ENCODE measurements around the gene ZSWIM6. TPM values are rescaled to one million over a fixed set of nuclear protein-coding genes. Genes with fewer than 3 reads are reported as not detected.

Gene ZSWIM6
- total RNA-seq, 2 donors from 2014 or later = 7.8 to 9.8 TPM

DNA sequence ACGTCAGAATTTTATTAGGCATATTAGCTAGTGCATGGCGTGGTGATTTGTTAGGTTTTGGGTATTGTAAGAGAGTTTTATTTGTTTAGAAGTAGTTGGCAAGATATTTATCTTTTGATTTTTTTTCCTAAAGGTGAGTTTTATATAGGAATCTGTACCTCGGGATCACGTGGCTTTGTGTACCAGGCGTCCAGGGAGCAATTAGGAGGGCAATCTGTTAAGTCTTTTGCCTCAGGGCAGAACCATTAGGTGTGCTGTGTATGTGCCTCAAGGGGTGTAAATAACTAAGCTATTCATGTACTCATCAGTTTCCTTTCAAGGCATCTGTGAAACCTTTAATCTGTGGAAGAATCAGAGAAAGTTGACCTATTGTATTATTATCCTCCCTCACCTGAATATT, 39.4 kb downstream of the ZSWIM6 start:
- no peaks in the 10 kb centered on the region for H3K9me3 Mint-ChIP-seq
- ATAC-seq = no peak
- DNase-seq (ENCODE audit: low spot score) = no peak
- H3K36me3 Mint-ChIP-seq = peaks cover 7% of the 10 kb centered on the region
- no peak overlapping the region for H3K4me3 Mint-ChIP-seq
- no peaks in the 10 kb centered on the region for H3K27me3 Mint-ChIP-seq
- H3K27ac Mint-ChIP-seq = no peak overlapping the region
- peaks cover 6 to 13% of the 10 kb centered on the region in 2 donors for H3K4me1 Mint-ChIP-seq (ENCODE audit: low read depth in 2 of 2)

DNA sequence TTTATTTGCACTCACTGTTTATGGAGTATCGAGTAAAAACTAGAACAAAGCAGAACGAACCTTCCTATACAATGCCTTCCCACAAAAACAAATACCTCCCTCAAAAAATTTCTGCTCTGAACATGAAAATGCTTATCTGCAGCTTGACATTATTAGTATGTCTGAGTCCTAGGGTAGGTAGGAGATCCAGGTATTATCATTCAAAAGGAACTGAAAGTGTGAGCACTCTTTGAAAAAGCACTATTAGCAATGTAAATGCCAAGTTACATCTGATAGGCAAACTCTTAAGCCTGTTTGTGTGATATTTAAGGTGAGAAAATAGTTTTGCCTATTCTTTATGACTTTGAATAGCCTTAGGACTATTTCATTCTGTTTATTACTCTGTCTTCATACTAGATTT, 47.6 kb downstream of the ZSWIM6 start:
- no peak for ATAC-seq
- Mint-ChIP-seq H3K4me3 (no peak overlapping the region), H3K9me3 (no peaks in the 10 kb centered on the region), H3K27ac (no peak overlapping the region), H3K27me3 (no peaks in the 10 kb centered on the region), H3K36me3 (peaks cover 7% of the 10 kb centered on the region), H3K4me1 (ENCODE audit: low read depth in 2 of 2) (peaks cover 0 to 6% of the 10 kb centered on the region in 2 donors)
- DNase-seq (ENCODE audit: low spot score) = no peak

DNA sequence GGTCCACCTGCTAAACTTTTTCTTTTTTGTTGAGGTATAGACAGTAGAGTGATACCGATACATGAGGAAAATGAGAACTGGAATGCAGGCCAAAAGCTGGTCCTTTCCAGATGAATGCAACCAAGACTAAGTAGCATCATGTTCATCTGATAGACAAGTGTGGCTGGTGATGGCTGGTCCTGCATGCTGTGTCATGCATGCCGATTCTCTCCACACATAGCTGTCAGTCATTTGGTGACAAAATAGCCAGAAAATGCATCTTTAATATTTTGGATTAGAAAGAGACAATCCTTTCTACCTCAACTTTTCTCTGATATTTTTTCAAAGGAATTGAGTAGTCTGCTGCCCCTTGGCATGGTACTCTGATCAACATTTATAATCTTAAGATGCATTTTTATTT, 49.9 kb downstream of the ZSWIM6 start:
- H3K9me3 Mint-ChIP-seq = no peaks in the 10 kb centered on the region
- H3K27ac Mint-ChIP-seq = no peak overlapping the region
- DNase-seq (ENCODE audit: low spot score) (no peak), ATAC-seq (no peak)
- no peaks in the 10 kb centered on the region for H3K27me3 Mint-ChIP-seq
- no peak overlapping the region for H3K4me3 Mint-ChIP-seq
- H3K4me1 Mint-ChIP-seq (ENCODE audit: low read depth in 2 of 2) = peaks cover 6 to 12% of the 10 kb centered on the region in 2 donors
- no peaks in the 10 kb centered on the region for H3K36me3 Mint-ChIP-seq

DNA sequence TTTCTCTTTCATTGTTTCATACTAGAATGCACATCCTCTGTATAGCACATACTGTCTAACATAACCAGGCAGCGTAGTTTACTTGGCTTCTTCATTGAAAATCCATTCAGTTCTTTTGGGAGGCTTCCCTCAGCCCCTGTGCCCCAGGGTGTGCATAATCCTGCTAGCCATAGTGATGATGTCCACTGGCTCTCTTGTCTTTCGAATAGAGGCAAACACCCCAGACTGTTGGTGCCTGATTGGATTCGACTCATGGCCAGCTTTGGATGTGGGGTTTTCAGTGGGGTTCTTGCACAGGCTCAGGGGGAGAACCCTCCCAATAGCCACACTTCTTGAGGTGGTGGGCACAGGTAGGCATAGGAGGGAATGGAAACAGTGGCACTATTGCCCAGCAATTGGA, 53.6 kb downstream of the ZSWIM6 start:
- Mint-ChIP-seq H3K4me1 (ENCODE audit: low read depth in 2 of 2) (peaks cover 11 to 12% of the 10 kb centered on the region in 2 donors), H3K9me3 (no peaks in the 10 kb centered on the region), H3K4me3 (no peak overlapping the region), H3K27me3 (no peaks in the 10 kb centered on the region), H3K36me3 (no peaks in the 10 kb centered on the region), H3K27ac (no peak overlapping the region)
- DNase-seq (ENCODE audit: low spot score) = no peak
- ATAC-seq = no peak

DNA sequence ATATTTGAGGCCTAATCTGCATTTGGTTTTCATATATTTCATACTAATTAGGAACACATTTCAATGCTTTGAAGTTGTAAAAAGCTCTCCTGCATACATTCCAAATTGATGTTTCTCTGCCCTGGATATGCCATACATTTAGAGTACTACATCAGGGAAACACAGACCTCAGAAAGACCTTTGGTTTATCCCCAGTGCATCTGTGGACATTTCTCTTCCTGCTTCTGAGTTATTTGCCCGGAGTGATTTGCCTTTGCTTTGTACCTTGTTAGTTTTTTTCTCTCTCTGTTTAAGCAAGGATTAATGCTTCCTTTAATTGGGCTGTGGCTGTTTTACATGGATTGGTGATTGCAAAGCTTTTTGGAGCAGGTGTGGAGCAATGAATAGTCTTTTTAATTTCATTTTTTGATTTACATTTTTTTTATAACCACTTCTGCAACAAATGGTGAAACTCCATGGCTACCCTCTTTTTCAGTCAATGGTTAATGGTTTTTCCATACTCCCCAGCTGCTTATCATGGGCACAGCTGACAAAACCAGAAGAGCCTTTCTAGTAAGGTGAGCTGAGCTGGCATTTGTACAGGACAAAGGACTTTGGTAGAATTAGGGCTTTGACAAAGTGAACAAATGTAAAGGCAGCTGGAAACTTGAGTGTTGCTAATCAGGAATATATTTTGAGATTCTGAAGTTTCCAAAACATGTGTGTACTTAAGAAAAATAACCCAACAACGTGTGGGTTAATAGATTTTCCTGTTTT, 54.2 kb downstream of the ZSWIM6 start:
- H3K4me1 Mint-ChIP-seq (ENCODE audit: low read depth in 2 of 2) = peaks cover 12% of the 10 kb centered on the region in 2 donors
- H3K27me3 Mint-ChIP-seq = no peaks in the 10 kb centered on the region
- no peak overlapping the region for H3K4me3 Mint-ChIP-seq
- H3K27ac Mint-ChIP-seq = no peak overlapping the region
- no peaks in the 10 kb centered on the region for H3K9me3 Mint-ChIP-seq
- DNase-seq (ENCODE audit: low spot score) (no peak), ATAC-seq (no peak)
- H3K36me3 Mint-ChIP-seq = no peaks in the 10 kb centered on the region

DNA sequence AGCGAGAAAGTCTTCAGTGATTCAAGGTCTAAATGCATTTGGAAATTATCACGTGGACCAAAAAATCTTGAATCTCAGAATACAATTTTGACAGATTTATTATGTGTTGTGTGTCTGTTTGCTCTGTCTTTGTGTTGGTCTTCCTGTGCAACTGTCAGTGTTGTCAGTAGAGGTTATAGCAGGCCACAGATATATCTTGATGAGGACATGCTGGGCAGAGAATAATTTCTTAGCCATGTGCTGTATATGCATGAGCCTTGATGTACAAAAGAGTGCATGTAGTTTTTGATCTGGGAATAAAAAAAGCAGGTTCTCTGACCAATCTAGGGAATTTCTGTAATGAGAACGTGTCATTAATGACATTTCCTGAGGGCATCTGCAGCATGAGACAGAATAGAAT, 57.6 kb downstream of the ZSWIM6 start:
- Mint-ChIP-seq H3K27me3 (no peaks in the 10 kb centered on the region), H3K4me3 (no peak overlapping the region), H3K27ac (no peak overlapping the region), H3K36me3 (no peaks in the 10 kb centered on the region), H3K9me3 (no peaks in the 10 kb centered on the region), H3K4me1 (ENCODE audit: low read depth in 2 of 2) (peaks cover 11 to 19% of the 10 kb centered on the region in 2 donors)
- DNase-seq (ENCODE audit: low spot score) = no peak
- no peak for ATAC-seq

DNA sequence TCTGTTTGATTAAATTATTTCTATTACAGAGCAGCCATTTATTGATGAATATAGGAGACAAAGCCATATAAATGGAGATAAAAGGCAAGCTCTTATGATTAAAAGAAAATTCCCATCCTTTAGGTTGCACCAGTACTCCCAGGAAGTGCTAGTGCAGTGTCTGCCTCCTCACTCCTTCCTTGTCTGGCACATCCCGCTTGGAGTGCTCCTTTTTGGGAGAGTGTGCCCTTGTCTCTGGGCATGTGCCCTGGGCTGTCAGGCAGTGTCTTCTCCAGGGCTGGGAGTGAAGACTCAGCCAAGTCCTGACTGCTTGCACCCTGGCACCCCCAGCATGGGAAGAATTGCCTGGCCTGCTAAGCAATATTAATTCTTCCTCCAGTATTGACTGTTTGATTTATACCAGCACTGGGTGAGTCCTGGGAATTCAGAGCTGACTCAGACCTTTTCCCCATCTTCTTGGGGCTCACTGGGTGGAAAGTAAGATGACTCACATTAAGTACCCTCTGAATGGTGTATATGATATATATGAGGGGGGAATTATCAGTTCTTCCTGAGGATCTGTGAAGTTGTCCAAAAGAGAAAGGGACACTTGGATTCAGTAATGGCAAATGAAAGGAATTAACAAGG, 62.1 kb downstream of the ZSWIM6 start:
- H3K27me3 Mint-ChIP-seq = no peaks in the 10 kb centered on the region
- no peak overlapping the region for H3K27ac Mint-ChIP-seq
- no peak for DNase-seq (ENCODE audit: low spot score)
- no peak for ATAC-seq
- H3K36me3 Mint-ChIP-seq = no peaks in the 10 kb centered on the region
- no peak overlapping the region for H3K4me3 Mint-ChIP-seq
- H3K9me3 Mint-ChIP-seq = no peaks in the 10 kb centered on the region
- peaks cover 11 to 12% of the 10 kb centered on the region in 2 donors for H3K4me1 Mint-ChIP-seq (ENCODE audit: low read depth in 2 of 2)

DNA sequence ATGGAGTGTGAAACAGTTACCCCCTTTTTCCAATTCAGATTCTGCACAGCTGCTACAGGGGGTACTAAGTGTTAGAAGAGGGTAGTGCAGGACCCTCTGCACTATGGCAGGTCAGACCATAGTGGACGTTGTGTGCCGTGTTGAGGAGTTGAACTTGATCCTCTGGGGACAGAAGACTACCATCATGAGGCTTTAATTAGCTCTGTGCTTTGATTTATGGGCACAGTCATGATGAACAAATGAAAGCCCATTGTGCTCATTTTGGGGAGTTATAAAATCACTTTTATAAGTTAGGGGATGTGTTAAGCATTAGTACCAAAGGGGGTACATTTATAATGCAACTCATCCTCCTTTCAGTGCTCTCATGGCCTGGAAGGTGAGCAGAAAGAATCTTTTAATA, 62.7 kb downstream of the ZSWIM6 start:
- H3K9me3 Mint-ChIP-seq = no peaks in the 10 kb centered on the region
- H3K27me3 Mint-ChIP-seq = no peaks in the 10 kb centered on the region
- no peak overlapping the region for H3K4me3 Mint-ChIP-seq
- no peaks in the 10 kb centered on the region for H3K36me3 Mint-ChIP-seq
- H3K4me1 Mint-ChIP-seq (ENCODE audit: low read depth in 2 of 2) = peaks cover 9 to 12% of the 10 kb centered on the region in 2 donors
- no peak for DNase-seq (ENCODE audit: low spot score)
- H3K27ac Mint-ChIP-seq = no peak overlapping the region
- no peak for ATAC-seq

DNA sequence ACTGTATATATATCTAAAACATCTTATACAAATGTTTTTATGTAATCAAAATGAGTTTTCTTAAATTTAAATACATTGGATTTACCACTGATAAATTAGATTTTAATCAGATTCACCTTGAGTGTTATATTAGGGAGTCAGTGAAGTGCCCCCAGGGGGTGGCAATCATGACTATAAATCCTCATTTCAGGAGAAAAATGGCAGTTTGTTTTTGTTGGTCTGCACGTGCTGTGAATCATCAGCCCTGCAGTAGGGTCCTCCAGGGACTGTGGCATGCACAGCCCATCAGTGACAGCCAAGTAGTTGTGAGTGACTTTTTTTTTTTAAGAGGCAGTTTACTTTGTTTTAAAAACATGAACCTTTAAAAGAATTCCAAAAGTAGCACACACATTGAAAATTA, 65.2 kb downstream of the ZSWIM6 start:
- DNase-seq (ENCODE audit: low spot score) (no peak), ATAC-seq (no peak)
- no peaks in the 10 kb centered on the region for H3K36me3 Mint-ChIP-seq
- H3K9me3 Mint-ChIP-seq = no peaks in the 10 kb centered on the region
- no peak overlapping the region for H3K4me3 Mint-ChIP-seq
- H3K27ac Mint-ChIP-seq = no peak overlapping the region
- no peaks in the 10 kb centered on the region for H3K27me3 Mint-ChIP-seq
- peaks cover 10 to 15% of the 10 kb centered on the region in 2 donors for H3K4me1 Mint-ChIP-seq (ENCODE audit: low read depth in 2 of 2)

DNA sequence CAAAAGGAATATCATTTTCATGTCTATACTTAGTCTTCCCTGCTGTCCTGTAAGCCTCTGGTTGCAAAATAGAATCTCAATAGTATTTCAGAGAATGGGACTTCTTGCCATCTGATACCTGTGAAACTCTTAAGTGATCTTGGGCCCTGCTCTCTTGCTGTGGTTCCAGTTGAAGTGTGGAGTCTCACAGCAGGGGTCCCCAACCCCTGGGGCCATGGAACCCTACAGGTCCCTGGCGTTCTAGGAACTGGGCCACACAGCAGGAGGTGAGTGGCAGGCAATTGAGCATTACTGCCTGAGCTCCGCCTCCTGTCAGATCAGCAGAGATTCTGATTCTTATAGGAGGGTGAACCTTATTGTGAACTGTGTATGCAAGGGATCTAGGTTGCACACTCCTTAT, 65.9 kb downstream of the ZSWIM6 start:
- Mint-ChIP-seq H3K4me3 (no peak overlapping the region), H3K27me3 (no peaks in the 10 kb centered on the region), H3K4me1 (ENCODE audit: low read depth in 2 of 2) (peaks cover 10 to 18% of the 10 kb centered on the region in 2 donors), H3K27ac (no peak overlapping the region), H3K9me3 (no peaks in the 10 kb centered on the region), H3K36me3 (no peaks in the 10 kb centered on the region)
- DNase-seq (ENCODE audit: low spot score) (no peak), ATAC-seq (no peak)

DNA sequence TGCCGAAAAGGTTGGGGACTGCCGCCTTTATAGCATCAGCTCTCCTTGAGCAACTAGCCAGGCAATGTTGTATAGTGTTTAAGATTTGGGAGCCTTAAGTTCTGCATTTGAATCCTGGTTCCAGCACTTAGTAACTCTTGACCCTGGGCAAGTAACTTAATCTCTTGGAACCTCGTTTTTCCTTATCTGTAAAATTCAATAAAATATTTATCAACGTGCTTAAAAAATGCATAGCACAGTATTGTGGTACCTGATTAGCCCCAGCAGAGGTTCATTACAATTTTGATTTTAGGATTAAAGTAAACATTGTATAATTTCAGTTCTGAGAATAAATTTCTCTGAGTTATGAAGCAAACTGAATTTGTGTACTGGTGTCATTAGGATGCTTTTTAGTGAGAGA, 66.4 kb downstream of the ZSWIM6 start:
- no peak overlapping the region for H3K4me3 Mint-ChIP-seq
- DNase-seq (ENCODE audit: low spot score) (no peak), ATAC-seq (no peak)
- H3K27ac Mint-ChIP-seq = no peak overlapping the region
- no peaks in the 10 kb centered on the region for H3K27me3 Mint-ChIP-seq
- H3K36me3 Mint-ChIP-seq = no peaks in the 10 kb centered on the region
- H3K9me3 Mint-ChIP-seq = no peaks in the 10 kb centered on the region
- H3K4me1 Mint-ChIP-seq (ENCODE audit: low read depth in 2 of 2) = peaks cover 10 to 18% of the 10 kb centered on the region in 2 donors

DNA sequence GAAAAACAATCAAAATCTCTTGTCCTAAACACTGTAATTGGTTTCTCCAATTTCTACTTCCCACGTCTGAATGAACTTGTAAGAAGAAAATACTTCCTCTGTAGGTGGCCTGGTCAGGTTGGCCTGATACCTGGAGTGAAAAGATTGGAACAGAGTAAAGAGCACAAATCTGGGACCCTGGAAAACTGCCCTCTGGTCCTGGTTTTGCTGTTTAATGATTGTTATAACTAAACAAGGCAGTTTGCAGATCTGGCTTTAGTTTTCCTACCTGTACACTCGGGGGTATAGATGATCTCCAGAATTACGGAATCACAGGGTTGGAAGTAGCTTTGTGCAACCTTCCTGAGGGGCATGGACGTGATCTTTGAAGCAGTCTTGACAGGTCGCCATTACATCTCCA, 67.6 kb downstream of the ZSWIM6 start:
- Mint-ChIP-seq H3K4me3 (no peak overlapping the region), H3K9me3 (no peaks in the 10 kb centered on the region), H3K4me1 (ENCODE audit: low read depth in 2 of 2) (peaks cover 10 to 13% of the 10 kb centered on the region in 2 donors), H3K27ac (no peak overlapping the region), H3K27me3 (no peaks in the 10 kb centered on the region), H3K36me3 (no peaks in the 10 kb centered on the region)
- no peak for ATAC-seq
- no peak for DNase-seq (ENCODE audit: low spot score)

DNA sequence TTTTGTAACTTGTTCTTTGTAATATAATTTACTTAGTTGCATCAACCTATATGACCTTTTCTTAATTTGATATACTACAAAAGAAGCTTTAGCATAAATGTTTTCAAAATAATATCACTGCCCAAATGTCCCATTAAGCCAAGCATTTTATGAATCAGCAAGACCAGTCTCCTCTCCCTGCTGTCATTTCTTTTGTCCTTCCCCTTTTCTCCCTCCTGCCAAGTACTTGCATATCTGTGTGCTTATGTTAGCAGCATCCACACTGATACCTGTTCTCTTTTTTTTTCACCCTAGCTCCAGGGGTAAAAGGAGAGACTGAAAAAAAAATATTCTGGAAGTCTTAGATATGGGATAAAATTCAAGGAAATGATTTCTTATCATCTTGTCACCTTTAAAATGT, 69.7 kb downstream of the ZSWIM6 start:
- no peak overlapping the region for H3K27ac Mint-ChIP-seq

DNA sequence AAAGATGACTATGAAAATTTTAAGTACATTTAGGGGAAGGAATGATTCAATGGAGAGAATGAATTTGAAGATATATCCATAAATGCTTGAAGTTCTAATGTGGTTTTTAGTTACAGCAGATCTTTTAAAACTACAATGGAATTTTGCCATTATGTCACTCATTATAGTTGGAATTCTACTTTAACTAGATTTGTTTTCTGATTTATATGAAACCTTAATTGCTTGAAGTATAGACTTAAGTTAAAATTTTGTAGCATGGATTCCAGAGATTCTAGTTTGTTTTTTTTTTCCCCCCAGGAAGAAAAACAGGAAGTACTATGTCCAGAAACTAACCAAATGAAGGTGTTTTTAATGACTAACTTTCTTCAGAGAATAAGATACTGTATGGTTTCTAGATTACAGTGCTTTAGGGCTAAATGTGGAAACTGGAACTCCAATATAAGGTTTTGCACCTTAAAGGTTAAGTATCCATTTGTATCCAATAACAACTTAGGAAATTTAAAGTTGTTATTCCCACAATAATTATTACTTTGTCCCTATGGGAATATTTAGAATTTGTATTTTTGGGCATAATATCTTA, 70.3 kb downstream of the ZSWIM6 start:
- DNase-seq (ENCODE audit: low spot score) (no peak), ATAC-seq (no peak)
- Mint-ChIP-seq H3K36me3 (no peaks in the 10 kb centered on the region), H3K4me1 (ENCODE audit: low read depth in 2 of 2) (peaks cover 10 to 13% of the 10 kb centered on the region in 2 donors), H3K4me3 (no peak overlapping the region), H3K27ac (no peak overlapping the region), H3K9me3 (no peaks in the 10 kb centered on the region), H3K27me3 (no peaks in the 10 kb centered on the region)

More for the DNA sequence above, 69.7 kb downstream of the ZSWIM6 start:
- no peak overlapping the region for H3K4me3 Mint-ChIP-seq
- H3K9me3 Mint-ChIP-seq = no peaks in the 10 kb centered on the region
- no peaks in the 10 kb centered on the region for H3K36me3 Mint-ChIP-seq
- DNase-seq (ENCODE audit: low spot score) (no peak), ATAC-seq (no peak)
- H3K4me1 Mint-ChIP-seq (ENCODE audit: low read depth in 2 of 2) = peaks cover 10 to 13% of the 10 kb centered on the region in 2 donors
- no peaks in the 10 kb centered on the region for H3K27me3 Mint-ChIP-seq
